ENCODE measurements around the gene KMT2D.

Gene KMT2D

DNA sequence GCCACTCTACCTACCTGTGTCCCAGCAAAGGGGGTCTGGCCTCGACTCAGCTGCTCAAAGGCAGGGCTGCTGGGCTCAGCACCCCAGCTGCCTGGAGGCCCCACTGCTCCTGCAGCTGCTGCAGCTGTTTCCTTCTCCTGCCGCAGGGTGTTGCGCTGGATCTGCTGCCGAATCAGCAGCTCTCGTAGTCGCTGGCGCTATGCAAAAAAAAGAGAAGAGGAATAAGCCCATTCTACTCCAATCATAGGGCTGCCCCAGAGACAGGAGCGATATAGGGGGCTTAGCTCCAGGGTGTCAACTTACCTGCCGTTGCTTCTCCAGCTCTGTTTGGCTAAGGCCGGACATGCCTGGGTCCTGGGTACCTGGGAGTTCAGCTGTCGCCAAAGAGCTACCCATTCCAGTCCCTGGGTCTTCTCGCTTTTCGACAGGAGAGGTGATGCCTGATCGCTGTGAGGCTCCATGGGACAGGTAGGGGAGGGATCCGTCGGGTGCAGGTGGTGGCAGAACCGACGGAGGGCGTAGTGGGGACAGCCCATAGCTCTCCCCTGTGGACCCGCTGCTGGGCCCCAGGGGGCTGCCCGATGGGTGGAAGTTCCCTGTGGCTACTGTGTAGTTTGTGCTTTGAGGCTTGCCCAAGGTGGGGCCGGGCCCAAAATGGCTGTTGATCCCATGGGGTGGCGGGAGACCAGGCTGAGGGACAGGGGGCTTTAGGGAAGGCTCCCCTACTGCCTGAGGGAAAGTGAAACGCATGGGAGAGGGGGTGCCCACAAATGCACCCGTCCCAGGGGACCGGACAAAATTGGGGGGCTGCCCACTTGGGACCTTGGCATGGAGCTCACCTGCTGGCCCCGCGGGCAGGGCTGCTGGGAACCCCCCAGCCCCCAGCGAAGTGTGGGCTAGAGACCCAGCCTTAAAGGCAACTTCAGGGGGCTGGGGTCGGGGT lies 20.9 kb downstream of the KMT2D start:
- FAIRE-seq (no peak), DNase-seq (ENCODE audit: extremely low spot score, insufficient read length, low read depth) (no peak)

DNA sequence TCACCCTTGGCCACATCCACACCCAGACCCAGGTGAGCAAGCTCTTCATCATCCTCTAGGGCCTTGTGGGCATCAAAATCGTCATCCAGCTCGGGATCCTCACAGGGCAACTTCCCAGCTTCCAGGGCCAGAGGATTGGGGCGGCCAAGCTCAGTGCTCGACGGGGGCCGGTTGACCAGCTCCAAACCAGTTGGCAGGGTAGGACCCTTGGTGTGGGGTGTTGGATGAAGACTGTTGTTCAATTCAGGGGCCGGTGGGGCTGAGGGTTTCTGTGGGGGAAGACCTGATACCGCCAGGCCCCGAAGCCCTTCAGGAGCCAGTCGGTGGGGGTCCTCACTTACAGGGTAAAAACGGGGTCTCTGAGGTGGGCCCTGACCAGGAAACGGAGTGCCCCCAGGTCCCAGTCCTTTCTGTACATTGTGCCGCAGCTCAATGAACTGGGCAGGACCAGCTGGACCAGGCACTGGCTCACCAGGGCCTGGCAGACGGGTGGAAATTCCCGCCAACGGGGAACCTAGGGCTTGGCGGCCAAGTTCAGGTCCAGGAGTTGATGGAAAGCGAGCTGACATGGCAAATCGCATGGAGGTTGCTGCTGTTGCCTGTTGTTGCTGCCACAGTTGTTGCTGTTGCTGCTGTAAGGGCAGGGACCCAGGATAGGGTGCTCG lies 22.2 kb downstream of the KMT2D start:
- FAIRE-seq (no peak), DNase-seq (ENCODE audit: extremely low spot score, insufficient read length, low read depth) (no peak)

DNA sequence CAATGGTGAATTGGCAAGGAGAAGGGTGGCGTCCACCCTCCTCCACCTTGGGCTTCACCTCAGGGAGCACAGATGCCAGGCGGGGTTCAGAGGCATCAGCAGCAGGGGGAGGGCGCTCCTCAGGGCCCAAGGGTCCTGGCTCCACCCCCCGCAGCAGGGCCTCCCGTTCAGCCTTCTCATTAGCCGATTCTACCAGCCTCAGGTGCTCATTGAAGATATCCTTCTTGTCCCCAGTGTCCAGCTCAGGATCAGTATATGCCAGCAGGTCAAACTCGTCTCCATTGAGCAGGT lies 22.7 kb downstream of the KMT2D start:
- FAIRE-seq = no peak

DNA sequence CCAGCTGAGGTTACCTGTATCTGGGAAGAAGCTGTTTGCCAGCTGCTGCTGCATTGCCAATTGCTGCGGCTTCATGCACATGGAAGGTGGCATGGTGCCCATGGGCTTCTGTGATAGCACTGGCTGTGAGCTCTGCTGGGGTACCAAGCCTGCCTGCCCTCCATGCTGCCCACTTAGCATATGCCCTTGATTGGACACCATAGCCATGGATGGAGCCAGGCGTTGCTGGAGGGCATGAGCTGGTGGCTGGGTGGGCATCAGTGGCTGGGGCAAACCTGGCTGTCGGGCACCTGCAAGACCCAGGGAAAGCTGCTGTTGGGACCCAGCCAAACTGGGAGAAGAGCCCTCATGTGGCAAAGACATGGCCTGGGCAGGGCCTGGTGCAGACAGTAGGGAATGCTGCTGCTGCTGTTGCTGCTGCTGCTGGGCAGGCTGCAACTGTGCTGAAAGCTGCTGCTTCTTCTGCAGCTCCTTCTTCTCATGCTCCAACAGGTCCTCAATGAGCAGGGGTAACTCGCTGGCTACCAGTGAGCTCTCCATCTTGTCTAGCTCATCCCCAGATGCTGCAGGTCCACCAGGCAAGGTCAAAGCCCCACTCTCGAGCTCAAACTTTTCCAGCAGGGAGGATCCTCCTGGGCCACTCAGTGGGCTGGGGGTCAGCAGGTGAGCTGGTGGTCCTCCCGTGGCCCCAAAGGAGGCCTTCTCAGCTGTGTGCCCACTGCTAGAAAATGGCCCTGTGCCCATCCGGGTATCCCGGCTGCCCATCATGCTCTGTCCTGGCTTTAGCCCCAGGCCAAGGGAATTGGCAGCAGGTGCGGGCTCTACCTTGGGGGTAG lies 23.3 kb downstream of the KMT2D start:
- FAIRE-seq = no peak
- no peak for DNase-seq (ENCODE audit: extremely low spot score, insufficient read length, low read depth)

More for the DNA sequence above, 22.7 kb downstream of the KMT2D start:
- DNase-seq (ENCODE audit: extremely low spot score, insufficient read length, low read depth) = no peak

DNA sequence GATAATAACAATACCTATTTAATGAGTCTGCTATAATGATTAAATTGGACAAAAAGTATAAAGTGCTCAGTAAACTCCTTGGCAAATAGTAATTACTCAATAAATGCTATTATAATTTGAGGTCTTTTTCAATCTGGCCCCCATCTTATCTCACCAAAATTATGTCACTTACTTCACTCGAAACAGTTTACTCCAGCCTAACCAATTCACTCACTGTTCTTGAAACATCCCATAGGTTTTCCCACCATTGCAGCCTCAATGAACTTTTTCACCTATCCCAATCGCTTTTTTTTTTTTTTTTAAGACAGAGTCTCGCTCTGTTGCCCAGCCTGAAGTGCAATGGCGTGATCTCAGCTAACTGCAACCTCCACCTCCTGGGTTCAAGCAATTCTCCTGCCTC lies 24.6 kb downstream of the KMT2D start:
- FAIRE-seq = no peak

DNA sequence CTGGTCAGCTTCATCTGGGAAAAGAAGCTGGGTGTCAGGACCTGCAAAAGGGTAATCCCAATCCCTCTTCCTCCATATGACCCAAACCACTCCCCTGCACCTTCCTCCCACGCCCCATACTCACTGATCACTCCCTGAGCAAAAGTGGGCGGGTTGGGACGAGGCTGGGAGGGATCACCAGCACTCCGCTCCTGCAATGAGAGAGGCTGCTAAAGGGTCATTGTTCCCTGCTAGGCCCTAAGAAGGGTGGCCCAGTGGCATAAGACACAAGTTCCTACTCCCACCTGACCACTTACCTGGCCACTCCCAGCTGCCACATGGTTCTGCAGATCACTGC lies 26.3 kb downstream of the KMT2D start:
- FAIRE-seq = no peak
- DNase-seq (ENCODE audit: extremely low spot score, insufficient read length, low read depth) = no peak

More for the DNA sequence above, 24.6 kb downstream of the KMT2D start:
- no peak for DNase-seq (ENCODE audit: extremely low spot score, insufficient read length, low read depth)

DNA sequence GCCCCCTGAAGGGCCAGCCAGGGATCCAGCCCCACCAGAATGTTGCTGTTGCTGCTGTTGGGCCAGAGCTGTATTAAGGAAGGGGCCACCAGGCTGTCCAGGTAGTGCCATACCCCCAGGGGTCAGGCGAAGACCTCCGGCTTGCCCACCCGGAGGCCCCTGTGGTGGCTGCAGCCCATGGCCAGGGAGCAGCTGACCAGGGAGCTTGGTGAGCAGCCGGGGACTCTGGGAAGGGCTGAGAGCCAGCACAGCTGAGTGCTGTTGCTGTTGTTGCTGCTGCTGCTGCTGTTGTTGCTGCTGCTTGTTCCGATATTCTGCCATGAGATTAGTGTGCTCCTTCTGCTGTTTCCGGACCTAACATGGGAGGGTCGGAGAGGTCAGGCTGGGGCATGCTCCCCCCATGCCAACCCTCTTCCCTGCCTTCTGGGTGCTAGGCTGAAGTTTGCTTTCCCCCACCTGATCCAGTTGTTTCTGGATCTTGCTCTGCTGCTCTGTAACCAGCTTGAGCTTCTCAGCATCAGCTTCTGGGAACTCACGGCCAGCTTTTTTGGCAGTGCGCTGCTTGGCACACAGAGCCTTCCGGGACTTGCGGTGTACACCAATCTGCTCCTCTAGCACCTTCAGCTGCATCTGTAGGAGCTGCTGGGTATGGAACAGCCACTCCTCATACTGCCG lies 26.8 kb downstream of the KMT2D start:
- FAIRE-seq = no peak
- DNase-seq (ENCODE audit: extremely low spot score, insufficient read length, low read depth) = no peak

DNA sequence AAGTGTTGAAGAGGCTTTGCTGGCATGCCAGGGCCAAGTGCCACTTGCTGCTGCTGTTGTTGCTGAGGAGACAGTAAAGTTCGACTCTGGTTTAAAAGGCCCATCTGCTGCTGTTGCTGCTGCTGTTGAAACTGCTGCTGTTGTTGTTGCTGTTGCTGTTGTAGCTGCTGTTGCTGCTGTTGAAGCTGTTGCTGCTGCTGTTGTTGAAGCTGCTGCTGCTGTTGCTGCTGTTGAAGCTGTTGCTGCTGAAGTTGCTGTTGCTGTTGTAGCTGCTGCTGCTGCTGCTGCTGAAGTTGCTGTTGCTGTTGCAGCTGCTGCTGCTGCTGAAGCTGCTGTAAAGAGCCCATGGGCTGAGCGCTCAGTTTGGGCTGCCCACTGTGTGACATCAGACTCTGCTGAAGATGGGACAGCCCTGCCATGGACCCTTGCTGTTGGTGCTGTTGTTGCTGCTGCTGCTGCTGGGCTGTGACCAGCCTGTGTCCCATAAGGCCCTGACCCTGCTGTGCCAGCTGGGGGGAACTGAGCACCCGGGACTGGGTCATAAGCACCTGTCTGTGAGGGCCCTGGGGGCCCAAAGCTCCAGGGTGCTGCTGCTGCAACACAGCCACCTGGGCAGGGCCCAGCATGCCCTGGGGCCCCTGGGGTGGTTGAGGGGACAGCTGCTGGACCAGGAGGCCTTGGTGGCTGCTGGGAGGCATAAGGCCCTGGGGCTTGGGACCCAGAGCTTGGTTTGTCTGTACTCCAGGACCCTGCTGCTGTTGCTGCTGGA lies 27.7 kb downstream of the KMT2D start:
- DNase-seq (ENCODE audit: extremely low spot score, insufficient read length, low read depth) = no peak
- no peak for FAIRE-seq

DNA sequence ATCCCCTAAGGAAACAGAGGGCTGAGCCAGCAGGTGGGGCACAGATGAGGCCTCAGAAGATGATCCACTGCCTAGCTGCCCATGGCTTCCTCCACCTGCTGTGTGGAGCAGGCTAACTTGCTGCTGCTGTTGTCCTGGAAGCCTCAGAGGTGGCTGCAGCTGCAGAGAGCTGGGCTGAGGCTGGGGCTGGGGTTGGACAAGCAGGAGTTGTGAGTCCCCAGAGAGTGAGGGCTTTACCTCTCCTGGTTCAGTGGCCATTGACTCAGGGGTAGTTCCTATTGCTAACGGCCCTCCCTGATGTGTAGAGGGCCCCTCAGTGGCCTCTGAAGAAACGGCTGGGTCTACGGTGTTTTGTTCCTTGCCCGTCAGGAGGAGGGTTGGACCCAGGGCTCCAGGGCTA lies 28.3 kb downstream of the KMT2D start:
- DNase-seq (ENCODE audit: extremely low spot score, insufficient read length, low read depth) = no peak
- FAIRE-seq = no peak

DNA sequence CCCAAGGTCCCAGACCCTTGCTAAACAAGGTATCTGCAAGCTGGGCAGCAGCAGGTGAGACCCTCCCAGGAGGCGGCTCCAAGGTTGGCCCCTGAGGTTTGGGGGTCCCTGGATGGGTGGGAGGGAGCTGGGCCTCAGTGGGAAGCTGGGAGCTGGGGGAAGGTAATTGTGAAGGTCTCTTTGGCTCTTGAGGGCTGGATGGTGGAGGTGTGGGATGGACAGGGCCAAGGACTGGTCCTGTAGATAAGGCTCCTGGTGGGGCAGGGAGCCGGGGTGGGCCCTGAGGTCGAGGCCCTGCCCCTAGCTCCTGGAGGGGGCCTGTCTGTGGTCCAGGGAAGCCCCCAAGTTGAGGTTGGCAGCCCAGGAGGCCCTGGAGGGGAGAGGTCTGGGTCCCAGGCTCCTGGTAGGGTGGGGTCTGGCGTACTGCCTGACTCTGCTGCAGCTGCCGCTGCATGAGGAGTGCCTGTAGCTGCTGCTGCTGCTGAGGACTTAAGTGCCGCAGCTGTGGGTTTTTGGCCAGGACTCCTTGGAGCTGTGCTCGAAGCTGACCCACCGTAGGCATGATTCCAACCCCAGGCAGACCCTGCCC lies 28.9 kb downstream of the KMT2D start:
- DNase-seq (ENCODE audit: extremely low spot score, insufficient read length, low read depth) = no peak
- no peak for FAIRE-seq

DNA sequence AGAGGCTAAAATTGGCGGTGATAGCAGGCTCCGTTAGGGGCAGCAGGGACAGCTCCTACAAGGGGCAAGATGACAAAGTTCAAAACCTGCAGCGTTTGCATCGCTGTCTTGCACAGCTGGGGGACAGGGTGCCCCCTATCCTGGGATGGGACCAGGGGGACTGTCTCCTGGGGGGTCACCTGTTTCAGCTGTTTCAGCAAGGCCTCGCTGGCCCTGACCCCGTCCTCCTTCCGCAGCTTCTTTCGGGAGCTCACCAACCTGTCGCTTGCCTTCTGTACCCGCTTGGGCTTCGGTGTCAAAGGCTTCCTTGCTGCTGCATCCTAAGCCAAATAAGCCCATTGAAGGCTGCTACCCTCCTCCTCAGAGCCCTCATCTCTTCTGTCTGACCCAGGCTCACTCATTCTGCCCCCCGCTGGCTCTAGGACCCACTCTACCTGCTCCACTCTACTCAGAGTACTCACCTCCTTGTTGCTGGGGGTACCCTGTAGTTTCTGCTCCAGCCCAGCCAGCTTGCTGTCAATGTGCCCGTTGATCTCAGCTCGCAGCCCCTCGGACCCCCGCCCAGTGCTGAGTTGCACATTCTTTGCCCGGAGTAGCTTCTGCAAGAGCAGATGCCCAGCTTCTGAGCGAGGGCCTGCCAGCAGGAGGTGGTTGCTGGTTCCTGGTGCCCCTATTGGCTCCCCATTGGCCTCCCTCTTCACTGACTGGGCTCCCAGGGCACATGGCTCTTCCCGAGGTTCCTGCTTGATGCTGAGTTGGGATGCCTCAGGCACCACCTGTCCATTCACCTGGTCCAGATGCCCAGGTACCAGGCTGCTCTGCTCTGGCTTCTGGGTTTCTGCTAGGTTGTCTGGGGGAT lies 29.7 kb downstream of the KMT2D start:
- FAIRE-seq = no peak
- DNase-seq (ENCODE audit: extremely low spot score, insufficient read length, low read depth) = no peak

DNA sequence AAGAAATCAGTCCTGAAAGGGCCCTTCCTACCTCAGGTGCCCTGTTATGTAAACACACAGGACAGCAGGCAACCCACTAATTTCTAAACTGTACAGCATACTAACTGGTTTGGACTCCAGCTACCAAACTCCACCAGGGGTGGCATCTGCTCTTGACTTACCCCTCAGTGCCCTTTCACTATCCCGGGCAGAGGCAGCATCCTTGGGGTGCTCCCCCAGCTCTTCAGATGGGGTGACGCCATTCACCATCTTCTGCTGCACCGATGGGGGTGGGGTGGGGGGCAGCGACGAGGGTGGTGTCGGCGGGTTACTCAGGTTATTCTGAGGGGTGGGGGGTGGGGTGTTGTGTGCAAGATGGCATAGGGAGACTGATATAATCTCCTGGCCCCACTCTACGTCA lies 30.5 kb downstream of the KMT2D start:
- FAIRE-seq (no peak), DNase-seq (ENCODE audit: extremely low spot score, insufficient read length, low read depth) (no peak)

DNA sequence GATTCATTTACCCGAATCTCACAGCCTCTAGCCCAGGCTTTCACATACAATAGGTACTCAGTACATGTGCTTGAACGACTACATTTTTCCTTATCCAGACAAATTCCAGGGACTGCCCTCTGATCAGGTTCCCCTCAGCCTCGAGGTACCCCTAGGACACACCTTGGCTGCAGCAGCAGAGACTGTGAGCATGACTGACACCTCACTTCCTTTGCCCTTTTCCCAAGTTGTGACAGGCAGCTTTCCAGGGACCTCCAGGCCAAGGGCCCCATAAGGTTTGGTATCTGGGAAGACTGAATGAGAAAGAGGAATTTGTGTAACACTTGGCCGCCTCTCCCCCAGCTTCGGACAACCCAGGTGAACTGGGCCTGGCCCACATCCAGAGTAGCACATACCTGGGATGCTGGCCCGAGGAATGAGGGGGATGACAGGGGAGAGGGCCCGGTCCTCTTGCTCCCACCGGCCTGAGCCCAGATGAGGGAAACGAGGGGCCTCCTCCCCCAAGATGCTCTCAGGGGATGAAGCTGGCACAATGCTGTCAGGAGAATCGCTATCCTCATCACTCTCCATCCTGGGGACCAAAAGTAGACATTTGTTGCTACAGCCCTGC lies 31.8 kb downstream of the KMT2D start:
- DNase-seq (ENCODE audit: extremely low spot score, insufficient read length, low read depth) = no peak
- no peak for FAIRE-seq

DNA sequence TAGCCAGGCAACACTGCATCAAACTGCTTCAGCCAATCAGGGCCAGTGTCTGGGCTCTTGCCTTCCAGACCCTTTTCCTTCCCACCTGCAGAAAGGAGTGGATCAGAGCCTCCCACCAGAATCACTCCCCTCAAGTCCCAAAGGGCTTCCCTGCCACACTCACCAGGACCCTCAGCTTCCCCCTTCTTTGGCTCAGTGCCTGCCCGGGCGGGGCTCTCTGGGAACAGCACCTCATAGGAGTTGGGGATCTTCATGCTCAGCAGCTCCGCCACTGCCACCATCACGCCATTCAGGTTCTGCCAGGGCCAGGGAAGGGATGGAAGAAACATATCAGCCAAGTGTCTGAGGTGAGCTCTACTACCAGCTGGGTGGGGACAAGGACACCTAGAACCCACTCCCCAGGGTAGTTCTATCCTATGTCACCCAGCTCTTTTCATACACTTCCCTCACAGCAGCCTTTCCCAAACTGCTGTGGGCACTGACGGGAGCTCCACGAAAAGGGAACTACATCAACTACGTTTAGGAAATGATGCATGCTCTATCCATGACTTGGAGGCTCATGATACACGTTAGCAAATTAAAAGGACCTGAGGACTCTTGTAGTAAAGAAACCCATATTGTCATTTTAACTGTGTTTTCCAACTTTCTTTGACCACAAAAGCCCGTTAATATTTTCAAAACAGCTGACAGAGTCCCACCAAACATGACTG lies 32.6 kb downstream of the KMT2D start:
- no peak for DNase-seq (ENCODE audit: extremely low spot score, insufficient read length, low read depth)
- FAIRE-seq = no peak

DNA sequence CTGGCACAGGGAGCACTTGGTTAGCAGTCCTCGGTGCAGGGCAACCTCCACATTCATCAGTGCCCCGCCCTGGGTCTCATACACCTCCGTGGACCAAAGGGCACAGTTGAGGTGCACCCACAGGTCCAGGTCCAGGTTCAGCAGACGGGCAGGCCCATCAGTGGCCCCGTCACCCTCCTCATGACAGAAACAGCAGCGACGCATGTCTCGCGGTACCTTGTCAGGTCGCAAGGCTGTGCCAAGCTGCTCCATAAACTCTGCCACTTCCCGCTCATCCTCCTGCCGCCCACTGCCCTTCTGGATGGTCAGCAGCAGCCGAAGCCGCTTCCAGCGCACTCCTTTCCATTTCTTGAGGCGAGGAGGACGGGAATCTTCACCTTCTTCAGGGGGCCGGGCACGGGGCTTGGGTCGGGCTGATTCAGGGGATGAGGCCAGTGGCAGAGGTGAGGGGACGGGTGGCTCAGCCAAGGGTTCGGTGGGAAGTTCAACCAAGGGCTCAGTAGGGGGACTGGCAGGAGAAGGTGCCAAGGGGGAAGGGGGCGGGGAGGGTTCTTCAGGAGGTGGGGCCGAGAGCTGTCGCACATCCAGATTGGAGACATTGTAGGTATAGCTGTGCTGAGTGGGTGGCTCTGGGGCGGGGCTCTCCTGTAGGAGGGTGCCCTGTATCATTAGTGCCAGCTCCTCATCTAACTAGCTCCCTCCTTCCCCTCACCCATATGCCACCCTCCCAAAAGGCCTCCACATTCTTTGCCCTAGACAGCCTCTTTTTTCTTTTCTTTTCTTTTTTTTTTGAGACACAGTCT lies 33.7 kb downstream of the KMT2D start:
- FAIRE-seq = no peak
- no peak for DNase-seq (ENCODE audit: extremely low spot score, insufficient read length, low read depth)

DNA sequence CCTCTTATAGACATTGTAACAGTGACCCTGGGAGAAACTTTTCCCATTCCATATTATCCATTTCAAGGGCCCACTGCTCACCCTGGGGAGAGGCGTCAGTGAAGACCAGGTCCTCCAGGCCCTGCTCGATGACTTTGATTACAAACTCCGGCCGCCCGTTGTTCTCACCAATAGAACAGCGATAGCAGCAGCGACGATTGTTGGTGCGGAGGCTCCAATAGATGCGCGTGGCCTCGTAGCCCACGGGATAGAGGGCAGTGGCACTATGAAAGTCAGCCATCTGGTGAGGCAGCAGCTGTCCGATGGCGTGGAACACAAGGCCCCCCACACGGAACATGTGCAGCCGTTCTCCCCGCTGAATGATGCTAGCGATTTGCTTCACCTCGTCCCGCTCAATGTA lies 34.5 kb downstream of the KMT2D start:
- DNase-seq (ENCODE audit: extremely low spot score, insufficient read length, low read depth) = no peak

DNA sequence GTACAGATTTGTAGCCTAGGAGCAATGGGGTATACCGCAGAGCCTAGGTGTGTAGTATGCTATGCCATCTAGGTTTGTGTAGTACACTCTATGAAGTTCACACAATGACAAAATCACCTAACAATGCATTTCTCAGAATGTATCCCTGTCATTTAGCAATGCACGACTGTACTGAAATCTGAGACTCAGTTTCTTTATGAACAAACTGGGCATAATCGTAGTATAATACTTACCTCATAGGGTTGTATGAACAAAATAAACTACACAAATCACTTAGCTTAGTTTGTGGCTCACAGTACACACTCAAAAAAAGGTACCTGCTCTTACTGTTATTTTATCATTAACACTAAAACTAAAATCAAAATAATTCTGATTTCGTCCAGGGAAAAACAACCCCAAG lies 35.1 kb downstream of the KMT2D start:
- DNase-seq (ENCODE audit: extremely low spot score, insufficient read length, low read depth) (no peak), FAIRE-seq (no peak)

More for the DNA sequence above, 34.5 kb downstream of the KMT2D start:
- no peak for FAIRE-seq

Measured in GM18507 (cell line).